Sigmoid colon (tissue), 7 donors: Measurements from ENCODE around the gene TJAP1. TPM values are rescaled to one million over a fixed set of nuclear protein-coding genes. Genes with fewer than 3 reads are reported as not detected.

ENCODE experiments used
- DNase-seq: peaks from one replicate; pipeline ENCODE4 v3.0.0-alpha.2; 2019
- H3K27ac ChIP-seq, 4 donors: fragments of 200-600 bp; sonication (generic); one replicate each; pipeline ENCODE4 v1.5.1; 2016 to 2019; ENCODE audit warnings: mild to moderate bottlenecking in 1 of 4
- H3K27me3 ChIP-seq, 3 donors: fragments of 200-600 bp; sonication (generic); one replicate each; pipeline ENCODE4 v1.5.1; 2019; ENCODE audit warnings: mild to moderate bottlenecking in 1 of 3
- H3K36me3 ChIP-seq, 4 donors: fragments of 200-600 bp; sonication (generic); one replicate each; pipeline ENCODE4 v1.5.1; 2016 to 2019
- H3K4me1 ChIP-seq, 4 donors: fragments of 200-600 bp; sonication (generic); one replicate each; pipeline ENCODE4 v1.5.1; 2017 to 2019
- H3K4me3 ChIP-seq, 4 donors: fragments of 200-600 bp; sonication (generic); one replicate each; pipeline ENCODE4 v1.5.1; 2017 to 2019; ENCODE audit warnings: mild to moderate bottlenecking in 2 of 4, moderate library complexity in 1 of 4
- H3K9me3 ChIP-seq, 4 donors: fragments of 200-600 bp in 3 of 4; sonication (generic) in 3 of 4; one replicate each; pipeline versions ENCODE4 v1.5.1 to v1.6.1; 2013 to 2019
- EP300 ChIP-seq, 4 donors: sonication (generic); formaldehyde crosslinking; IDR thresholded peaks; one replicate each; pipeline ENCODE4 v1.6.1; 2017; ENCODE audit warnings: antibody characterized with exemption in 4 of 4
- POLR2A ChIP-seq, 2 donors: fragments of 450-650 bp; IDR thresholded peaks; one replicate each; pipeline ENCODE4 v1.6.1; 2016; ENCODE audit warnings: antibody characterized with exemption in 2 of 2, mild to moderate bottlenecking in 2 of 2, moderate library complexity in 2 of 2
- POLR2AphosphoS5 ChIP-seq, 4 donors: sonication (generic); formaldehyde crosslinking; IDR thresholded peaks; one replicate each; pipeline ENCODE4 v1.6.1; 2017; ENCODE audit warnings: antibody characterized with exemption in 4 of 4
- WGBS, 2 donors: extraction: QIAGEN DNeasy Blood & Tissue Kit; methylation state at CpG; one replicate each; pipeline ENCODE4 v1.1.7; 2013; 5-methylcytosine and 5-hydroxymethylcytosine counted together
- intact Hi-C: fragments of 100-400 bp; cut with DNase I; formaldehyde crosslinking; loops from one replicate; pipeline ENCODE4 v1.15.1; 2023
- polyA plus RNA-seq, 3 donors: library from polyadenylated mRNA; stranded (reverse); fragments of 200-250 nt; gene quantifications; one replicate each; pipeline ENCODE4 v1.2.3, GENCODE V29; 2013
- total RNA-seq, 4 donors: library from RNA; depleted of rRNA; stranded (reverse); fragments of >200 nt; gene quantifications; one replicate each; pipeline ENCODE4 v1.1.0, GENCODE V29; 2016
- TF ChIP-seq, protein P1 (sequence below), 4 experiments: fragments of 450-650 bp in 3 of 4; fragments of 200-600 bp in 1 of 4; IDR thresholded peaks; one replicate each; pipeline ENCODE4 v1.5.1; 2016 to 2019; ENCODE audit warnings: antibody characterized with exemption in 4 of 4, mild to moderate bottlenecking in 3 of 4, moderate library complexity in 2 of 4
- donor health status: healthy with polysubstance abuse.
- donor health status: Bipolar disorder and iron deficiency.
- donor health status: healthy.

Gene TJAP1
- total RNA-seq (10 to 100 TPM; 14.8 to 27.1 (median 23.6) TPM), polyA plus RNA-seq (10 to 100 TPM in 1 of 3 donors, 1 to 10 TPM in 2; 3.0 to 20.0 (median 9.0) TPM)

- no peaks in the 10 kb centered on the region for H3K27me3 ChIP-seq
- H3K36me3 ChIP-seq = no peaks in the 10 kb centered on the region
- TF ChIP-seq EP300 (IDR thresholded peaks at IDR 0.05) = no peak
- peak; percentile 82 to 95 (median 92) for TF ChIP-seq POLR2AphosphoS5 (IDR thresholded peaks at IDR 0.05)
- peak; percentile 54 to 74 for TF ChIP-seq POLR2A (IDR thresholded peaks at IDR 0.05)
- TF ChIP-seq, protein P1, sequence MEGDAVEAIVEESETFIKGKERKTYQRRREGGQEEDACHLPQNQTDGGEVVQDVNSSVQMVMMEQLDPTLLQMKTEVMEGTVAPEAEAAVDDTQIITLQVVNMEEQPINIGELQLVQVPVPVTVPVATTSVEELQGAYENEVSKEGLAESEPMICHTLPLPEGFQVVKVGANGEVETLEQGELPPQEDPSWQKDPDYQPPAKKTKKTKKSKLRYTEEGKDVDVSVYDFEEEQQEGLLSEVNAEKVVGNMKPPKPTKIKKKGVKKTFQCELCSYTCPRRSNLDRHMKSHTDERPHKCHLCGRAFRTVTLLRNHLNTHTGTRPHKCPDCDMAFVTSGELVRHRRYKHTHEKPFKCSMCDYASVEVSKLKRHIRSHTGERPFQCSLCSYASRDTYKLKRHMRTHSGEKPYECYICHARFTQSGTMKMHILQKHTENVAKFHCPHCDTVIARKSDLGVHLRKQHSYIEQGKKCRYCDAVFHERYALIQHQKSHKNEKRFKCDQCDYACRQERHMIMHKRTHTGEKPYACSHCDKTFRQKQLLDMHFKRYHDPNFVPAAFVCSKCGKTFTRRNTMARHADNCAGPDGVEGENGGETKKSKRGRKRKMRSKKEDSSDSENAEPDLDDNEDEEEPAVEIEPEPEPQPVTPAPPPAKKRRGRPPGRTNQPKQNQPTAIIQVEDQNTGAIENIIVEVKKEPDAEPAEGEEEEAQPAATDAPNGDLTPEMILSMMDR (IDR thresholded peaks at IDR 0.05) = no peak
- peak within 1 kb of the TSS; percentile 69 to 87 (median 85) for H3K27ac ChIP-seq
- no peaks in the 10 kb centered on the region for H3K9me3 ChIP-seq
- H3K4me3 ChIP-seq = peak within 1 kb of the TSS; percentile 59 to 82 (median 80)
- 1% methylated on average over 34 of the region's 34 CpGs for WGBS, 2 donors
- peak; percentile 96 for DNase-seq
- H3K4me1 ChIP-seq = peaks cover 0 to 32% (median 20%) of the 10 kb centered on the region in 4 donors
- intact Hi-C loops = loop anchor here (2.0 kb wide), 2 partner anchors 29 to 49 kb away; no protein-coding TSS in a partner anchor
These were observed at the start of gene TJAP1 for GRCh38 chr6:43477235-43478007. TSS of gene TJAP1 (plus strand) at chr6:43477570. CDS start at chr6:43499002, 21,432 bp downstream.

DNA sequence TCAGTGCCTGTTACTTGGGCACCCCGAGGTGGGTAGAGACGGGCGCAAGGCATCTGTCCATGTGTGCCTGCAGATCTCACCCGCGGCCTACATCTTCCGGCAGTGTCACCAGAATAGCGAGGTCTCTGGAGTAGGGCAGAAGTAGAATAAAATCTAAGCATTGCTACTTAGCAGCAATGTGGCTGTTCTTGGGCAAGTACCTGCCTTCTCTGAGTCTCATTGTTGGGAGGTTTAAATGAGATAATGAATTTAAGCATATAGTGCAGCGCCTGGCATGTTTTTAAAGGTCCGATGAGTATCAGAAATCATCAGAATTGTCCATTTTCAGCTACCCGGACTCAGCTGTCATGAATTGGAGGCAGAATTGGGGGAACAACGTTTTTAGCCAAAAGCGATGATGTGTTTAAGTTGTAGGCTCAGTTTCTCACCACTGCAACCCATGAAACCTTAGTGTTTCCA lies 49.2 kb upstream of the TJAP1 start:
- intact Hi-C loops = loop anchor here (2.0 to 10.0 kb wide), 2 partner anchors 49 to 163 kb away; partner anchors contain the start of gene TJAP1
- TF ChIP-seq POLR2AphosphoS5 (IDR thresholded peaks at IDR 0.05) = no peak
- TF ChIP-seq, protein P1 (IDR thresholded peaks at IDR 0.05) = no peak
- no peak for TF ChIP-seq EP300 (IDR thresholded peaks at IDR 0.05)
- no peak for TF ChIP-seq POLR2A (IDR thresholded peaks at IDR 0.05)
- WGBS, 2 donors = 11 to 17% methylated on average over 12 of the region's 12 CpGs

DNA sequence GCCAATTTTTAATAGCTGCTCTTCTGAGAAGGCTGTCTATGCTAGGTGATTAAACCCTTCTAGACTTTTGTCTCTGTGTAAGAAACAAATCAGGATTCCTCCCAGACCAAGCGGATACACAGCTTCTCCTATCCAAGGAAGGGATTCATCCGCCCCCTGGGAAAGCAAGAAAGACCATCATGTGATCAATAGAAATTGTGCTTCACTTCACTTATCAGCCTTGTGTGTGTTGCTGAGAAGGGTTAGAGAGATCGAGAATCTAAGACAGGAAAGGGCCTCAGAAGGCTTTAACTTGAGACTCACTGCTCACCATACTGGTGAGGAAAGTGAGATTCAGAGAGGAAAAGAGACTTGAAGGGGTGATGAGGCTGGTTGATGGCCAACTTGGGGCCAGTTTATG lies 48.5 kb upstream of the TJAP1 start:
- H3K9me3 ChIP-seq = no peaks in the 10 kb centered on the region
- intact Hi-C loops = loop anchor here (2.0 to 10.0 kb wide), 2 partner anchors 48 to 164 kb away; partner anchors contain the start of gene TJAP1
- no peaks in the 10 kb centered on the region for H3K27me3 ChIP-seq
- DNase-seq = no peak
- peaks cover 0 to 20% (median 17%) of the 10 kb centered on the region in 4 donors for H3K4me1 ChIP-seq
- H3K27ac ChIP-seq = peak overlapping the region; percentile 85 to 93 (median 90)
- TF ChIP-seq POLR2A (IDR thresholded peaks at IDR 0.05) = no peak
- TF ChIP-seq, protein P1 (IDR thresholded peaks at IDR 0.05) = no peak
- TF ChIP-seq EP300 (IDR thresholded peaks at IDR 0.05) = no peak
- TF ChIP-seq POLR2AphosphoS5 (IDR thresholded peaks at IDR 0.05) = no peak
- peak overlapping the region in 2 of 4 donors; percentile 67 to 83 for H3K4me3 ChIP-seq
- 86 to 94% methylated on average over 3 of the region's 3 CpGs for WGBS, 2 donors
- peaks cover 0 to 28% (median 2%) of the 10 kb centered on the region in 4 donors for H3K36me3 ChIP-seq

More for the DNA sequence above, 49.2 kb upstream of the TJAP1 start:
- H3K36me3 ChIP-seq = peaks cover 0 to 21% (median 0%) of the 10 kb centered on the region in 4 donors
- DNase-seq = no peak
- H3K4me3 ChIP-seq = peak overlapping the region; percentile 67 to 88 (median 78)
- peaks cover 0 to 20% (median 17%) of the 10 kb centered on the region in 4 donors for H3K4me1 ChIP-seq
- H3K27ac ChIP-seq = peak overlapping the region; percentile 85 to 93 (median 90)
- no peaks in the 10 kb centered on the region for H3K27me3 ChIP-seq
- no peaks in the 10 kb centered on the region for H3K9me3 ChIP-seq

GRCh38 chr6:43432009-43432945 lies 45.1 kb upstream of the TJAP1 start:
- H3K4me3 ChIP-seq = no peak overlapping the region
- H3K27me3 ChIP-seq = no peaks in the 10 kb centered on the region
- intact Hi-C loops = no loop called here
- 96 to 97% methylated on average over 19 of the region's 19 CpGs for WGBS, 2 donors
- H3K9me3 ChIP-seq = no peaks in the 10 kb centered on the region
- H3K27ac ChIP-seq = no peak overlapping the region
- TF ChIP-seq POLR2AphosphoS5 (IDR thresholded peaks at IDR 0.05) (no peak), POLR2A (IDR thresholded peaks at IDR 0.05) (no peak), EP300 (IDR thresholded peaks at IDR 0.05) (no peak)
- TF ChIP-seq, protein P1 (IDR thresholded peaks at IDR 0.05) = no peak
- peaks cover 0 to 37% (median 36%) of the 10 kb centered on the region in 4 donors for H3K4me1 ChIP-seq
- DNase-seq = no peak
- peaks cover 0 to 39% (median 10%) of the 10 kb centered on the region in 4 donors for H3K36me3 ChIP-seq
